ENCODE results near the gene PARD3B.

PARD3B gene

DNA sequence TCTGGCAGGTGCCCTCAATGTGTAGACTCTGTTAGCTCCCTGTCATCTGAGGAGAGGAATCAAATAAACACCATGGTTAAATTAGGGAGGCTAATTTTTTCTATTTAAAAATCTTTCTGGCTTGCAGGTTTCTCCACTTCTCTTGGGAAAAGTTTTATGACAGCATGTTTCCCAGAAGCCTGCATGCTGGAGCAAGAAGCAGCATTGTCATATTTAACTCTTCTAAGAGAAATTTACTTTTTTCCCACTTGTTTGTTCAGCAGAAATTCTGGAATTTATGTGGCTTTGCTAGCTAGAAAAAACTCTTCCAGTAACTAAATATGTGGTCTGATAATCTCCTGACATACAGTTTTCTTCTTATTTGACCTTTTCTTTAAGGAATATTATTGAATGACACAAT is 230.5 kb downstream of the PARD3B start:
- DNase-seq = no peak

DNA sequence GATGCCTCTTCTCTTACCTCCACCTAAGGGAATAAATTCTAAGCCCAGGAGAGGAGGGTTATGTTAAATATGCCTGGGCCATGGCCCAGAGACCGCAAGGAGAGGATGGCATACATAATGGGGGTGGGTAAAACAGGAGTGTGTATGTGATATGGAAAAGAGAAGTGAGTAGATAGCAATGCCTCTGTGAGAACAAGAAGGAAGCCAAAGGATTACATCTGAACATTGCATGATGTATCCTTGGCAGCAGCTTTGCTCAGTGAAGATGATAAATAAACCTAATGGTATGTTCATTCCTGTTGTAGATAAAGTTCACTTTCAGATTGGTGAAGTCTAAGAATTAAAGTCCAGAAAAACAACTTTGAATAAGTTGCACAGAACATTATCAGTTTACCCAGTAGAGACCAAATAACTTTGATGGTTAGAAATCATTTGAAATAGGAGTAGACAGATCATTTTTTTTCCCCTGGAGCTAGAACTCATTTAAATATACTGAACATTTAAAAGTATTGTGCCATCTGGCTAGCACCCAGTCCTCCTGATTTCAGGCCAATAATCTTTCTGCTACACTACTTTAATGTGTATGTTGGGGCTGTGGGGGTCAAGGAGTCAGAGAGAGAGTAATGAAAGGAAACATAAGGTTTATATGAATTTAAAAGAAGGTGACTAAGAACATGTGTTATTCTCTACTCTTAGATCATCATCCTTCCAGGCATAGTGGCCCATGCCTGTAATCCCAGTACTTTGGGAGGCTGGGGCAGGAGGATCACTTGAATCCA is 231.7 kb downstream of the PARD3B start:
- DNase-seq = no peak

GRCh38 chr2:204779771-204780170 is 234.5 kb downstream of the PARD3B start:
- no peak for DNase-seq

DNA sequence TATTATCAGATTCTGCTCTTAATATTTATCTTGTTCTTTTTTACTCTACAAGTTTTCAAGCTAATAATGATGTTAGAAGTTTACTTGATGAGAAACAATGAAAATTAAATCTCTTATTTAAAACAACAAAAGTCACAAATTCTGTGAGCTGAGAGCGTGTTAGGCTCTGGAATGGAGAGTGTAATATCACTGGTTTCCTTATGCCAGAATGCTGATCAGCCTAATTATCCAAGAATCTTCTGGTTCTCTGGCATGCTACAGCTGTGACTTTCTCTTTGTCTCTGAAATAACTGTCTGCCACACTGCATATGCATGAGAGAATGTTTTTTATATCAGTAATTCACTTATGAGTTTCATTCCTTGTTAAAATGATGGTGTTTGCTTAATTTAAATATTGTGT is 236.7 kb downstream of the PARD3B start:
- DNase-seq = no peak

DNA sequence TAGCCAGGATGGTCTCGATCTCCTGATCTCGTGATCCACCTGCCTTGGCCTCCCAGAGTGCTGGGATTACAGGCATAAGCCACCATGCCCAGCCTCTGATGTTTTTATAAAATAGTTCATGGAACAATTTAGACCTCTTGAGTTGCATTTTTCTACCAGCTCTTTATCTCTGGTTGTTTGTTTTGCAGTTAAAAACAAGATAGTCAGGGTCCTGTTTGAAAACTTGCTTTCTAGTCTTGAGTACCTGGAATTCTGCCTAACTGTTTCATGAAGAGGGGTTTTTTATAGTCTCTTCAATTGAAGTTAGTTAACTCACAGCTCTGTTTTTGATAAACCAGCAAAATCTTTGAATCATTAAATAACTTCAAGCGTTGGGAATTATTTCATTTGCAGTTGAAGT is 244.8 kb downstream of the PARD3B start:
- DNase-seq = no peak

- DNase-seq = no peak
These were observed 246.0 kb downstream of the PARD3B start for GRCh38 chr2:204791230-204791629.

- DNase-seq = no peak
These were observed 249.3 kb downstream of the PARD3B start for GRCh38 chr2:204794624-204795023.

- no peak for DNase-seq
These were observed 249.9 kb downstream of the PARD3B start for GRCh38 chr2:204795156-204795555.

GRCh38 chr2:204796581-204796980 is 251.3 kb downstream of the PARD3B start:
- no peak for DNase-seq

DNA sequence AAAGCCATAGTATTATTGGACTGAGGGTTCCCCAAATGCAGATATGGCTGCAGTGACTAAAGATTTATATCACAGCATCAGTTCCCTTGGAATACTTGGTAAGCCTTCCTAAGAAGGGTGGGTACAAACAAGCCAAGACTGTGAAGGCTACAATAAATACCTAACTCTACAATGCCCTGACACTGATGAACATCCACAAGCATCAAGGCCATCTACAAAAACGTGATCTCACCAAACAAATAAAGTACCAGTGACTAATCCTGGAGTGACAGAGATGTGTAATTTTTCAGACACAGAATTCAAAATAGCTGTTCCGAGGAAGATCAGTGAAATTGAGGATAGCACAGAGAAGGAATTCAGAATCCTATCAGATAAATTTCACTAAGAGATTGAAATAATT is 254.5 kb downstream of the PARD3B start:
- DNase-seq = no peak

DNA sequence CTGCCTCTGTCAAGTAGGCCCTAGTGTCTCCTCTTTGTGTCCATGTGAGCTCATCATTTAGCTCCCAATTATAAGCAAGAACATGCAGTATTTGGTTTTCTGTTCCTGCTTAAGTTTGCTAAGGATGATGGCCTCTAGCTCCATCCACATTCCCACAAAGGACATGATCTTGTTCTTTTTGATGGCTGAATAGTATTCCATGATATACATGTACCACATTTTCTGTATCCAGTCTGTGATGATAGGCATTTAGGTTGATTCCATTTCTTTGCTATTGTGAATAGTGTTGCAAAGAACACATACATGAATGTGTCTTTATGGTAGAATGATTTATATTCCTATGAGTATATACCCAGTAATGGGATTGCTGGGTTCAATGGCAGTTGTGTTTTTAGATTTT is 263.2 kb downstream of the PARD3B start:
- DNase-seq = no peak

DNA sequence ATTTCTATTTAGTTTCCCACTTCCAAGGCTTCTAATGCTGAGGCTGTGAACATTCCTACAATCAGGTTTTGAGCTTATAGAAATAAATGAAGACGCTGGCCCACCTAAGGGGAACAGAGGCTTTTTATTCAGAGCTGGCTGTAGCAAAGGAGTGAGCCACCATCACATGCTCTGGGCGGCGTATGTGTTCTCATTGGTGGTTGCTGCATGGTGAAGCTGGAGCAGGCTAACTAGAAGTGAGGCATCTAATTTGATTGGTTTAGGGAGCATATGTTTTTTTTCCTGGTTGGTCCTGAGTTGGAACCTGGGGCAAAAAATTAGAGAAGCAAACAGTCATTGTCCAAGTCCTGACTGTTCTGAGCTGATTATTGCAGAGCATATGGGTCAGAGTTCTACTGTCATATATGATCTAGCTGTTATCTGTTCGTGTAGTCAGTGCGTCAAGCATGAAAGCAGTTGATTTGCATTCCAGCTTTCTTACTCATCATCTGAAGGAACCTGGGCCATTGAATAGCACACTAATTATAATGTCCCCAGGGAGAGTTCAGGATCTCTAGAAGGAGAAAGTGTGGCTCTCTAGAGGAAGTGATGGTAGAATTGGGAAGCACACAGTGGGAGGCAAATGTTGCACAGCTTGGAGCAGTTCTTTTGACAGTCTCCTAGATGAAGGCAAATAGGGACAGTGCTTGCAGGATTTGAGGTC is 279.6 kb downstream of the PARD3B start:
- DNase-seq = no peak

GRCh38 chr2:204825681-204826080 is 280.4 kb downstream of the PARD3B start:
- no peak for DNase-seq

- no peak for DNase-seq
These were observed 282.7 kb downstream of the PARD3B start for GRCh38 chr2:204827701-204828590.

DNA sequence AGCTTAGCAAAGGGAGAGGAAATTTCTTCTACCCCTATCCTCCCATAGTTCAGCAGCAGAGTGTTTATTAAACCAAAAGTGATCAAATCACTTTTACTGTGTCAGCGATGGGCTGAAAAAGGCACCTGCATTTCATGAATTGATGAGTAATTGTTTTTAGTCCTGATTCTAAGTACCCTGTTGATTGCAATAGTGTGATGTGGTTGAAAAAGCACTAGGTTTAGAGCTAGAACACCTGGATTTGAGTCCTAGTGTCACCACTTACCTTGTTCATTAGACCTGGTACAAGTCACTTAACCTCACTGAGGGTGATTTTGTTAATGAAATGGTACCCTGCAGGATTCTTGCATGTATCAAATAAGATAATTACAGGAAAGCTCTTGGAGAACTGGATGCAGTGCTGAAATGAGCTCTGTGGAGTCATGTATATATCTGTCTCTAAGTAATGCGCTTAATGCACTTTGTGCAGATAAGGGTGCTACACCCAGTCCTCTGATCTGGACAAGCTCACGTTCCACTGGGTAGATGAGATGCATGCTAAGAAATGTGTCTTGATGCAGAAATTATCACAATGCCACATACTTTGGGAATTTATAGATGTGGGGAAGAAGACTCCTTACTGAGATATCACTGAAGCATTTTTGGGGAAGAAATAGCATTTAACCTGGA is 289.6 kb downstream of the PARD3B start:
- DNase-seq = no peak

GRCh38 chr2:204835786-204836185 is 290.5 kb downstream of the PARD3B start:
- DNase-seq = no peak

DNA sequence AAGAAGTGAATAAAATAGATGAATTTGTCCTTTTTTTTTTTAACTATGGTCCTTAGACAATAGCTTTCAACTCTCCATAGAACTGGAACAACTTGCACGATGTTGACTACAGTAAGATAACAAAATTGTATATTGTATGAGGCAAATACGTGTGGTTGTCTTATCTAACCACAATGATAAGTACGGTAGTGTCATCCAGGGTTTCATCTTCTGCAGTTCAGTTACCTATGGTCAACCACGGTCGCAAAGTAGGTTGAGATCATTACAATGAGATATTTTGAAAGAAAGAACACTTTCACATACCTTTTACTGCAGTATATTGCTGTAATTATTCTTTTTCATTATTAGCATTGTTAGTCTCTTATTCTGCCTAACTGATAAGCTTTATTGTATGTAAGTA is 295.2 kb downstream of the PARD3B start:
- DNase-seq = no peak

DNA sequence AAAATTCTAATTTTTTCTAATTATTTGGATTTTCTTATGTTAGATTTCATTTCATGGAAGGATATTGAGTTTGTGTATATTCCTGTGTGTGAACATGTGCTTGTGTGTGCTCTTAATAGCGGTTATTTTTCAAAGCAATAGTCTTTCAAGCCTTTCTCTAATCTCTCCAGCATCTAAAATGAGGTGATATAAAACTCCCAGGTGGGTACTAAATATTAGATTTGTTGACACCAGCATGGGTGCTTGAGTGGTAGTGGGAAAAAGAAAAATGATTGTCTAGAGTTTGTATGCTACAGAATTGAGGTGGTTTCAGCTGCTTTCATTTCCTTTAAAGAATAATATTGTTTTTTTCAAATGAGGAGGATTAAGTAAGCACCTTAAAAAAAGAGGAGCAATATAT is 296.8 kb downstream of the PARD3B start:
- no peak for DNase-seq

GRCh38 chr2:204842661-204843485 is 297.6 kb downstream of the PARD3B start:
- no peak for DNase-seq

GRCh38 chr2:204846471-204846870 is 301.2 kb downstream of the PARD3B start:
- no peak for DNase-seq

DNA sequence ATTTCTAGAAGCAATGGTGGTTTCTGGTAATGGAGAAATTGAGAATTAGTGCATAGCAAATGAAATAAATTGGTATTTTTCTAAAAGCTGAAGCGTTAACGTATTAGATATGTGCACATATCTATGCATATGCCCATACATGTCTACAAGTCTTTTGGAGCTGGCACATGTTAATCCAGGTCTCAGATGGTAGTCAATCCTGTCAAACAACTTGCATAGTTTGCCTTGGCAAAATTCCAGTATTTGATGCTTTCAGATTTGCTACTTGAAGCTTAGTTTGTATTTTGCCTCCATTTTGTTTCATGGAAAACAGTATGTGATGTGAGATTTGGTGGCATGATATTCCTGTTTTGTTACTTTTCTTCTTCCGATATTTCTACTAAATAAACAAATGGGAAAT is 304.6 kb downstream of the PARD3B start:
- DNase-seq = peak; percentile 62

GRCh38 chr2:204850581-204850980 is 305.3 kb downstream of the PARD3B start:
- DNase-seq = no peak
